PC-9 (cell line): ENCODE results near the gene JAML. TPM values are rescaled to one million over a fixed set of nuclear protein-coding genes. Genes with fewer than 3 reads are reported as not detected.

Source experiments
- BruUV-seq: library from RNA; stranded (reverse); fragments of 400-500 nt; replicated peaks from 2 replicates; lab custom pipeline; 2021; lab: Mats Ljungman, UMichigan
- CTCF ChIA-PET: fragments of 300-600 bp; sonication (Branson Sonifier 250); formaldehyde crosslinking; loops from one replicate; lab custom pipeline; 2022; ENCODE audit warnings: antibody characterized with exemption; lab: Charles Lee
- POLR2A ChIA-PET: fragments of 300-600 bp; sonication (Branson Sonifier 250); formaldehyde crosslinking; loops from one replicate; lab custom pipeline; 2022; ENCODE audit warnings: antibody characterized with exemption; ENCODE audit not compliant: unreplicated experiment; lab: Charles Lee
- DNase-seq, 2 experiments: peaks; one replicate each; pipeline versions ENCODE4 v3.0.0 to v3.0.0-alpha.2; 2015 to 2022; ENCODE audit warnings: mixed read lengths in 1 of 2
- H2AFZ ChIP-seq: fragments of 200-600 bp; sonication (generic); 2 replicates; pipeline ENCODE4 v1.8.1; 2017; ENCODE audit warnings: antibody characterized with exemption
- H3F3A ChIP-seq: fragments of 200-600 bp; sonication (generic); 2 replicates; pipeline ENCODE4 v1.8.1; 2017; ENCODE audit warnings: antibody characterized with exemption, mild to moderate bottlenecking, low read depth; ENCODE audit not compliant: insufficient read depth
- H3K27ac ChIP-seq: fragments of 200-600 bp; sonication (generic); 2 replicates; pipeline ENCODE4 v1.6.1; 2016; ENCODE audit warnings: mixed run types
- H3K27me3 ChIP-seq: fragments of 200-600 bp; sonication (generic); 2 replicates; pipeline ENCODE4 v1.6.1; 2016; ENCODE audit warnings: low read depth, mixed run types; ENCODE audit not compliant: insufficient read depth
- H3K36me3 ChIP-seq: fragments of 200-600 bp; sonication (generic); 2 replicates; pipeline ENCODE4 v1.6.1; 2016; ENCODE audit warnings: low read depth, mixed run types
- H3K4me1 ChIP-seq: fragments of 200-600 bp; sonication (generic); replicated peaks from 2 replicates; pipeline ENCODE4 v1.6.1; 2016; ENCODE audit warnings: mixed run types; ENCODE audit not compliant: insufficient read depth
- H3K4me2 ChIP-seq: fragments of 200-600 bp; sonication (generic); 2 replicates; pipeline ENCODE4 v1.6.1; 2017; ENCODE audit warnings: mixed run types
- H3K4me3 ChIP-seq: fragments of 200-600 bp; sonication (generic); 2 replicates; pipeline ENCODE4 v1.6.1; 2016; ENCODE audit warnings: mixed run types
- H3K79me2 ChIP-seq: fragments of 200-600 bp; sonication (generic); 2 replicates; pipeline ENCODE4 v1.6.1; 2017; ENCODE audit warnings: low read depth, mixed run types
- H3K9me2 ChIP-seq: fragments of 200-600 bp; sonication (generic); 2 replicates; pipeline ENCODE4 v1.8.1; 2017; ENCODE audit warnings: mild to moderate bottlenecking; ENCODE audit not compliant: insufficient read depth
- H3K9me3 ChIP-seq: fragments of 200-600 bp; sonication (generic); 2 replicates; pipeline ENCODE4 v1.8.1; 2016; ENCODE audit warnings: low read depth; ENCODE audit not compliant: insufficient read depth
- H4K20me1 ChIP-seq: fragments of 200-600 bp; sonication (generic); 2 replicates; pipeline ENCODE4 v1.8.1; 2017; ENCODE audit not compliant: insufficient read depth
- EZH2 ChIP-seq: fragments of 200-600 bp; sonication (generic); IDR thresholded peaks from 2 replicates; pipeline ENCODE4 v1.8.0; 2017; ENCODE audit warnings: antibody characterized with exemption, low read depth
- intact Hi-C: fragments of 100-400 bp; cut with micrococcal nuclease; formaldehyde crosslinking; loops from one replicate; pipeline ENCODE4 v1.10.0; 2022; ENCODE audit not compliant: unreplicated experiment
- total RNA-seq: library from RNA; stranded (reverse); gene quantifications from 2 replicates; pipeline ENCODE4 v1.2.3, GENCODE V29; 2021
- TF ChIP-seq, protein P1 (sequence below): fragments of 200-600 bp; sonication (generic); conservative IDR thresholded peaks from 2 replicates; pipeline ENCODE4 v1.6.1; 2017; ENCODE audit warnings: mixed run types, antibody characterized with exemption, mild to moderate bottlenecking, moderate library complexity

The JAML gene
- total RNA-seq, 1 experiment from 2014 or later: not detected

DNA sequence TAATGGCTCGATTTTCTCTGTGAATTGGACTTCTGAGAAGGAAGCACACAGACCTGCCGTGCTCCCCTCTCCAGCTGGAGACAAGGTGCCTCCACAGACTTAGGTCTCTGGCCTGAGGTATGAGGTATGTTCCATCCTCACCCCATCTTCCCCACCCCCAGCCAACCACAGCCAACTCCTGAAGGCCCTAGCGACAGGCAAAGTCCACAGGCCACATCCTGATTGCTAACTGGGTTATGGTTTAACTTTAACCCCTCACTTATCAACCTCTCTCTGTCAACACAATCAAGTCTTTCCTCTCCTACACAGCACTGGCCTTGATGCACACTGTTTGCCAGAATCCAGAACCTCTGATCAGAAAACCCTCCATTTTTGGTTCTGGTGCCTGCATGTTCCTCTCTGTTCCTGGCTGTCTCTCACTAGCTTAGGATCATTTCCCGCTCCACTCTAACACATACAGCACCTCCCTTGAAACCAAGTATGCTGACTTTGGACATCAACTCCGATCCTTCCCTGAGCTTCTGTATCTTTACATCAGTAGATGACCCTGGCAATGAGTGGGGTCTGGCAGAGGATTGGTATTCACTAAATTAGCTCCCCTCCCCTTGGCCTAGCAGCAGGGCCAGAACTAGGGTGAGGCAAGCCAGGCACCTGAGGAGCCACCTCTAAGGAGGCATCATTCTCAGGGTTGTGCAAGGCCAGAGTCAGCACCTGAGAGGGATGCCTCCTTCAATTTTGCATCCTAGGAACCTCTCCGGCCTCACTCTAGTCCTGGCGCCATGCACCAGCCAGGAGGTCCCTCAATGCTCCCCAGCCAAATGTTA is 22.0 kb downstream of the JAML start:
- CTCF ChIA-PET: no interaction called here
- Histone ChIP-seq H3K9me2 (0 out of 2 replicates have a peak, but pooled peaks cover 3% of the 10 kb centered on the region), H3K36me3 (no peaks in the 10 kb centered on the region), H3K4me2 (no peak overlapping the region), H3K27me3 (no peaks in the 10 kb centered on the region), H4K20me1 (no peaks in the 10 kb centered on the region), H3K79me2 (no peaks in the 10 kb centered on the region), H3K9me3 (no peaks in the 10 kb centered on the region), H3F3A (no peaks in the 10 kb centered on the region; the same call in 1 of the 2 replicates), H2AFZ (no peak overlapping the region), H3K4me3 (no peak overlapping the region), H3K27ac (no peak overlapping the region), H3K4me1 (peaks cover 6% of the 10 kb centered on the region; the same call in 1 of the 2 replicates)
- intact Hi-C loops: no loop called here
- POLR2A ChIA-PET: no interaction called here
- DNase-seq: no peak
- no peak for TF ChIP-seq EZH2
- TF ChIP-seq, protein P1, sequence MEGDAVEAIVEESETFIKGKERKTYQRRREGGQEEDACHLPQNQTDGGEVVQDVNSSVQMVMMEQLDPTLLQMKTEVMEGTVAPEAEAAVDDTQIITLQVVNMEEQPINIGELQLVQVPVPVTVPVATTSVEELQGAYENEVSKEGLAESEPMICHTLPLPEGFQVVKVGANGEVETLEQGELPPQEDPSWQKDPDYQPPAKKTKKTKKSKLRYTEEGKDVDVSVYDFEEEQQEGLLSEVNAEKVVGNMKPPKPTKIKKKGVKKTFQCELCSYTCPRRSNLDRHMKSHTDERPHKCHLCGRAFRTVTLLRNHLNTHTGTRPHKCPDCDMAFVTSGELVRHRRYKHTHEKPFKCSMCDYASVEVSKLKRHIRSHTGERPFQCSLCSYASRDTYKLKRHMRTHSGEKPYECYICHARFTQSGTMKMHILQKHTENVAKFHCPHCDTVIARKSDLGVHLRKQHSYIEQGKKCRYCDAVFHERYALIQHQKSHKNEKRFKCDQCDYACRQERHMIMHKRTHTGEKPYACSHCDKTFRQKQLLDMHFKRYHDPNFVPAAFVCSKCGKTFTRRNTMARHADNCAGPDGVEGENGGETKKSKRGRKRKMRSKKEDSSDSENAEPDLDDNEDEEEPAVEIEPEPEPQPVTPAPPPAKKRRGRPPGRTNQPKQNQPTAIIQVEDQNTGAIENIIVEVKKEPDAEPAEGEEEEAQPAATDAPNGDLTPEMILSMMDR: no peak
- BruUV-seq: no TSS peak

DNA sequence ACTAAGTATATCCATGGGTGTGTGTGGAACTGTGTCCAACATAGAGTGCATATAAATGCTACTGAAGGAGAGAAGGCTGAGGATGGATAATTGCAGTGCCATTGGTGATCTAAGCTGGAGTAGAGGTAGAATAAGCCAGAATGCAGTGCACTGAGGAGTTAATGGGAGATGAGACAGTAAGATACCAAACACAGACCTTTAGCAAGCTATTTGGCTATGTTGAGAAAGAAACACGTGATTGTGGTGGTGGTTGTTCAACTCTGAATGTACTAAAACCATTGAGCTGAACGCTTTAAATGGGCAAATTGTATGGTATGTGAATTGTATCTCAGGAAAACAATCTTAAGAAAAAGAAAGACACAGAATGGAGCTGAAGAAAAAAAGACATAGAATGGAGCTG is 22.8 kb downstream of the JAML start:
- Histone ChIP-seq H3K4me2 (no peak overlapping the region), H3K4me1 (peaks cover 6% of the 10 kb centered on the region; the same call in 1 of the 2 replicates)

DNA sequence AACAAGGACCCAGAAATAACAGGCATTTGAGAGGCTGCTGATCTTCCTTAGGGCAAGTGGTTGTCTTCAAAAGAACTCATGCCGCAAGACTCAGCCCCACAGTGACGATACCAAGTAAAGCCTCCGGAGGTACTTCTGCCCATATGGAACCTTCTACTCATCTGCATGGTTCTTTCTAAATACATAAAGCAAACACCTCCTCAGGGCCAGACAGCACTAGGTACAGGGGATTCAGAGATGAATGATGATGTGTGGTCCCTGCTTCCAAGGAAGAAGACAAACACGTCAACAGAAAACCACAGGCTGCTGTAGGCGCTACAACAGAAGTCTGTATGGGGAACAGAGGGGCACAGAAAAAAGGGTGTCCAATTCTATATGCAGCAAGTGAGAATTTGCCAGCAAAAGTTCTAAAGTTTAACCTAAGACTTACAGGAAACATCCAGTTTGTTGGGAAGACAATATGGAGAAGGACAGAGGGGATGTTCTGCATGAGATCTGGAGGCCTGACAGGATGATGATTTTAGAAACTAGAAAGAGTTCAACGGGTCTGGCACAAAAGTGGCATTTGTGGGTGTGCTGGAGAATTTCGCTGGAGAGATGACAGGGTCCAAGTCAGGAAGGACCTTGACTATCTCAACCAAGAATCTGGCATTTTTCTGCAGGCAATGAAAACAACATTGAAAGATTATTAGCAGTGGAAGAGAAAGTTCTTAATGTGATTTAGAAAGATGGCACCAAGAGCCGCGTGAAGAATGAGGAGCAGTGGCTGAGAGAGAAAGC is 23.7 kb downstream of the JAML start:
- Histone ChIP-seq H3K4me2 (no peak overlapping the region), H3K36me3 (no peaks in the 10 kb centered on the region), H3K27ac (no peak overlapping the region), H2AFZ (no peak overlapping the region), H3K9me3 (no peaks in the 10 kb centered on the region), H3F3A (no peaks in the 10 kb centered on the region; the same call in 1 of the 2 replicates), H3K4me1 (peaks cover 6% of the 10 kb centered on the region; the same call in 1 of the 2 replicates), H3K9me2 (0 out of 2 replicates have a peak, but pooled peaks cover 3% of the 10 kb centered on the region), H3K4me3 (no peak overlapping the region), H3K27me3 (no peaks in the 10 kb centered on the region), H4K20me1 (no peaks in the 10 kb centered on the region), H3K79me2 (no peaks in the 10 kb centered on the region)
- intact Hi-C loops: no loop called here
- no TSS peak for BruUV-seq
- TF ChIP-seq, protein P1: no peak
- TF ChIP-seq EZH2: no peak
- POLR2A ChIA-PET: no interaction called here
- CTCF ChIA-PET: no interaction called here
- DNase-seq: no peak

More for the DNA sequence above, 22.8 kb downstream of the JAML start:
- no peak overlapping the region for H3K27ac ChIP-seq
- CTCF ChIA-PET: no interaction called here
- H3K9me3 ChIP-seq: no peaks in the 10 kb centered on the region
- no peaks in the 10 kb centered on the region for H4K20me1 ChIP-seq
- H3F3A ChIP-seq: no peaks in the 10 kb centered on the region; the same call in 1 of the 2 replicates
- no peaks in the 10 kb centered on the region for H3K27me3 ChIP-seq
- intact Hi-C loops: no loop called here
- no peaks in the 10 kb centered on the region for H3K36me3 ChIP-seq
- BruUV-seq: no TSS peak
- H3K4me3 ChIP-seq: no peak overlapping the region
- 0 out of 2 replicates have a peak, but pooled peaks cover 3% of the 10 kb centered on the region for H3K9me2 ChIP-seq
- POLR2A ChIA-PET: no interaction called here
- no peak overlapping the region for H2AFZ ChIP-seq
- DNase-seq: no peak
- no peaks in the 10 kb centered on the region for H3K79me2 ChIP-seq
- TF ChIP-seq EZH2: no peak
- TF ChIP-seq, protein P1: no peak
